Myocyte (in vitro differentiated cells): ENCODE results near the gene ZGPAT. TPM values are rescaled to one million over a fixed set of nuclear protein-coding genes. Genes with fewer than 3 reads are reported as not detected.
"Not testable (repeated sequence)": the region's sequence is repeated elsewhere in the genome, so short reads cannot be mapped to it uniquely, and the experiment has no call there.

ENCODE experiments used
- DNase-seq: peaks from one replicate; pipeline ENCODE4 v3.0.0-alpha.2; 2012; ENCODE audit warnings: low read depth
- polyA plus RNA-seq: library from polyadenylated mRNA; unstranded; fragments of >200 nt; gene quantifications from one replicate; pipeline ENCODE4 v1.2.1, GENCODE V29; 2012; ENCODE audit warnings: missing spikeins
- total RNA-seq: library from RNA; depleted of rRNA; stranded (reverse); fragments of >200 nt; gene quantifications from 2 replicates; pipeline ENCODE4 v1.2.3, GENCODE V29; 2014

Gene ZGPAT
- total RNA-seq = 21.4 and 33.2 TPM in 2 replicates
- polyA plus RNA-seq = 20.6 TPM

GRCh38 chr20:63707558-63708300 is at the start of gene ZGPAT, which contains the start of gene ARFRP1:
ZGPAT (plus strand) TSS chr20:63708039; CDS start chr20:63708581, 542 bp downstream.
ARFRP1 (minus strand) TSS chr20:63707976; CDS start chr20:63707091, 885 bp downstream.
- peak; percentile 88 for DNase-seq

- DNase-seq = no peak
Measured at GRCh38 chr20:63658749-63659187, 49.1 kb upstream of the ZGPAT start.

GRCh38 chr20:63659370-63659769 is 48.5 kb upstream of the ZGPAT start:
- no peak for DNase-seq

- DNase-seq = not testable (repeated sequence)
Measured at GRCh38 chr20:63660174-63660573, 47.7 kb upstream of the ZGPAT start.

GRCh38 chr20:63660622-63661021 is 47.2 kb upstream of the ZGPAT start:
- no peak for DNase-seq

- no peak for DNase-seq
Measured at GRCh38 chr20:63661108-63661507, 46.7 kb upstream of the ZGPAT start.

GRCh38 chr20:63661959-63662812 is 45.7 kb upstream of the ZGPAT start:
- no peak for DNase-seq

GRCh38 chr20:63662813-63663189 is 45.0 kb upstream of the ZGPAT start:
- no peak for DNase-seq

- no peak for DNase-seq
Measured at GRCh38 chr20:63663332-63664066, 44.3 kb upstream of the ZGPAT start.

- DNase-seq = no peak
Measured at GRCh38 chr20:63664143-63664851, 43.5 kb upstream of the ZGPAT start.

- DNase-seq = no peak
Measured at GRCh38 chr20:63664861-63665594, 42.8 kb upstream of the ZGPAT start.

- DNase-seq = no peak
Measured at GRCh38 chr20:63665708-63666107, 42.1 kb upstream of the ZGPAT start.

GRCh38 chr20:63667858-63668257 is 40.0 kb upstream of the ZGPAT start:
- no peak for DNase-seq

GRCh38 chr20:63668351-63668750 is 39.5 kb upstream of the ZGPAT start:
- DNase-seq = no peak

GRCh38 chr20:63671695-63672094 is 36.1 kb upstream of the ZGPAT start:
- not testable (repeated sequence) for DNase-seq

GRCh38 chr20:63672666-63673065 is 35.2 kb upstream of the ZGPAT start:
- DNase-seq = no peak

GRCh38 chr20:63673951-63674350 is 33.9 kb upstream of the ZGPAT start:
- DNase-seq = no peak

- DNase-seq = no peak
Measured at GRCh38 chr20:63675681-63676368, 32.0 kb upstream of the ZGPAT start.

GRCh38 chr20:63678071-63678470 is 29.8 kb upstream of the ZGPAT start:
- DNase-seq = no peak
